IPS DF 4.7 (cell line): ENCODE measurements around the gene YPEL2.
A peak's percentile ranks its signal among the peaks of the same experiment; 100 is the strongest.
"Not testable (repeated sequence)": the region's sequence is repeated elsewhere in the genome, so short reads cannot be mapped to it uniquely, and the experiment has no call there.

Experiments used
- DNase-seq: peaks from one replicate; pipeline ENCODE4 v3.0.0-alpha.2; 2013; ENCODE audit warnings: low spot score; ENCODE audit errors: extremely low read depth

YPEL2 gene

GRCh38 chr17:59331129-59331928, at the start of gene YPEL2:
TSS of gene YPEL2 (plus strand) at chr17:59331655. CDS start at chr17:59353410, 21,755 bp downstream.
- DNase-seq: peak; percentile 53

GRCh38 chr17:59284317-59284716, 47.1 kb upstream of the YPEL2 start:
- DNase-seq: no peak

GRCh38 chr17:59287452-59287851, 44.0 kb upstream of the YPEL2 start:
- DNase-seq: no peak

- DNase-seq: no peak
Observed at GRCh38 chr17:59287891-59288290, 43.6 kb upstream of the YPEL2 start.

- DNase-seq: no peak
Observed at GRCh38 chr17:59289981-59290301, 41.5 kb upstream of the YPEL2 start.

- peak; percentile 16 for DNase-seq
Observed at GRCh38 chr17:59290302-59290998, 41.0 kb upstream of the YPEL2 start.

- no peak for DNase-seq
Observed at GRCh38 chr17:59292174-59292523, 39.3 kb upstream of the YPEL2 start.

GRCh38 chr17:59296190-59296589, 35.3 kb upstream of the YPEL2 start:
- no peak for DNase-seq

- DNase-seq: no peak
Observed at GRCh38 chr17:59298521-59298920, 32.9 kb upstream of the YPEL2 start.

- DNase-seq: no peak
Observed at GRCh38 chr17:59299400-59300092, 31.9 kb upstream of the YPEL2 start.

GRCh38 chr17:59300941-59301340, 30.5 kb upstream of the YPEL2 start:
- no peak for DNase-seq

- DNase-seq: no peak
Observed at GRCh38 chr17:59304811-59305210, 26.6 kb upstream of the YPEL2 start.

GRCh38 chr17:59310263-59310920, 21.1 kb upstream of the YPEL2 start:
- no peak for DNase-seq

- no peak for DNase-seq
Observed at GRCh38 chr17:59311051-59311468, 20.4 kb upstream of the YPEL2 start.

GRCh38 chr17:59311521-59311920, 19.9 kb upstream of the YPEL2 start:
- not testable (repeated sequence) for DNase-seq

GRCh38 chr17:59315866-59316265, 15.6 kb upstream of the YPEL2 start:
- DNase-seq: no peak

- no peak for DNase-seq
Observed at GRCh38 chr17:59327121-59327980, 4.1 kb upstream of the YPEL2 start.

- no peak for DNase-seq
Observed at GRCh38 chr17:59327981-59328290, 3.5 kb upstream of the YPEL2 start.

GRCh38 chr17:59328601-59329000, 2.9 kb upstream of the YPEL2 start:
- no peak for DNase-seq

GRCh38 chr17:59329176-59330052, 2.0 kb upstream of the YPEL2 start:
- no peak for DNase-seq
